GM10266 (cell line): Measurements from ENCODE around the gene MACROD2.

Experiments used
- DNase-seq: peaks from one replicate; pipeline ENCODE4 v3.0.0; 2012; ENCODE audit errors: extremely low spot score
- CTCF ChIP-seq: IDR thresholded peaks from 2 replicates; pipeline ENCODE4 v1.5.1; 2012; ENCODE audit warnings: mild to moderate bottlenecking, low read depth; ENCODE audit not compliant: control insufficient read depth, insufficient read depth; ENCODE audit errors: missing control alignments

Gene MACROD2

GRCh38 chr20:15842872-15843271 is 1847.6 kb downstream of the MACROD2 start:
- peak; percentile 6 for DNase-seq
- TF ChIP-seq CTCF: peak; percentile 33

- DNase-seq: no peak
- TF ChIP-seq CTCF: no peak
These were observed 1848.5 kb downstream of the MACROD2 start for GRCh38 chr20:15843777-15844176.

GRCh38 chr20:15847196-15847784 is 1852.0 kb downstream of the MACROD2 start:
- no peak for TF ChIP-seq CTCF

GRCh38 chr20:15848126-15848525 is 1852.8 kb downstream of the MACROD2 start:
- no peak for DNase-seq
- no peak for TF ChIP-seq CTCF

More at GRCh38 chr20:15847196-15847784, 1852.0 kb downstream of the MACROD2 start:
- no peak for DNase-seq

- DNase-seq: no peak
- TF ChIP-seq CTCF: no peak
These were observed 1853.8 kb downstream of the MACROD2 start for GRCh38 chr20:15848995-15849610.

DNA sequence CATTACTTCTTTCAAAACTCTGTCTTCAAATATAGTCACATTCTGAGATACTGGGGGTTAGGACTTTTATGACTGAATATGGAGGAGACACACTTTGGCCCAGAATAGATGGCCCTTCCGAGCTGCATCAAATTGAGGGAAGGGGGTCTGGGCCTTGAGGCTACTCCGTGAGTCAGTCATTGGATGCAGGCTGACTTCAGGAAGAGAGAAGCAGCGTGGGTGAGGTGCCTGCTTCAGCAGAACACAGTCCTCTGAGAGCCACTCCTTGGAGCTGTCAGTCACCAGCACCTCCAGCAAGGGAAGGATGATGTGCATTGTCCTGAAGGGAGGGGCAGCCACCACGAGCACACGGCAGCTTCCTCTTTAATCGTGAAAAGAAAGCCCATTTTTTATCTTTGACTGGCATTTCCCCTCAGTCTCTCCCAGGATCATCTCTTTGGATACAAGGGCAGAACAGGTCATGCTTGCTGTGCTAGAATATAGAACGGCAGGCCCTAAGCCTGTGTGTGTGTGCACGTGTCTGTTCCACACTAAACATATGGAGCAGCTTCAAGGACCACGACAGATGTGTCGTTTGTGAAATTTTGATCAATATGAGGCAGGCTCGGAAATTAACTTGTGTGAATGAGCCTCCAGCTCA is 1856.4 kb downstream of the MACROD2 start:
- no peak for TF ChIP-seq CTCF
- DNase-seq: no peak

DNA sequence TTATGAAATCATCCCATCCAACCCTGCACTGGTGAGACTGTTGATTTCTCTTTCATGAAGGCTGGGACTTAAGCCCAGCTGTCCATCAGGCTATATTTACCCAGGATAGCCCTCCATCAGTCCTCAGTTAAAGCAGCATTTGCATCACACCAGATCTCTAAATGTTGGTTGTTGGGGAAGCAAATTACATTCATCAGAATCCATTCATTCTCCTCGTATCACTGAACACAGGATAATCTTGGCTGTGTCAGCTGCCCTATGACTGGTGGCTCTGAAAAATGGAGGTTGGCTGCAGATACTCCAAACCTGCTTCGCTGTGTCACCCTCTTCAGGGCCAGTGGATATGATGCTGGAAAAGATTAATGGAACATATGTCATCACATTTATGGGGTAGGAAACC is 1859.6 kb downstream of the MACROD2 start:
- DNase-seq: no peak
- no peak for TF ChIP-seq CTCF
